DLD1 (cell line): ENCODE results near the gene STRBP.

ENCODE experiments used
- in situ Hi-C: cut with HindIII; loops from 2 replicates; pipeline ENCODE4 v1.10.0; 2017; ENCODE audit warnings: low sequenced_read_pairs

The STRBP gene

DNA sequence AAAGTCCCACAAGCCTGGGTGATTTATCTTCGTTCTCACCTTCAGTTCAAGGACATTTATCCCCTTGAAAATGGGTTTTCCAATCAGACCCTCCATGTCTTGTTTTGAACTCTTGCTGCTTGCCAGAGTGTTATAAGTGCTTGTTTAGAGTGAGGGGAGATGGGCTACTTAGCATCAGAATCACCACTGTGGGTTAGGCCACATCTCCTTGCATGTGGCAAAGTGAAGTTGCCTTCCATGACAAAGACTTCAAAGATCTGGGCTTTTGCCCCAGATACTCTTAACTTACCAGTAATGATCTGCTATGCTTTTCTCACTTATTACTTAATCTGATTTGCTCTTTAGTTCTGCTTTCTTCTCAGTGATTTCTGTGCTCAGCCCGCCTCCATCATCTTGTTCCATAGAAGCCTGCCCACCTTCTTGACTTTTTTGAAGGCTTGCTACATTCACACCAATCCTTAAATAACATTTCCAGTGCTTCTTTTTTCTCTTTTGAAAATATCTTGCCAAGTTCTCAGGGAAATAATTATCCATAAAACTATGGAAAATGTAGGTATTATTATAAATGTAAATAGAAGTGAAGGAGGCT, 195.9 kb downstream of the STRBP start:
- in situ Hi-C loops: no loop called here
